Left hindlimb (tissue), 1 donor: ENCODE measurements around the gene TBC1D3D.
"Not testable (repeated sequence)": the region's sequence is repeated elsewhere in the genome, so short reads cannot be mapped to it uniquely, and the experiment has no call there.

Source experiments
- DNase-seq: peaks from one replicate; pipeline ENCODE4 v3.0.0-alpha.2; 2018

Gene TBC1D3D

GRCh38 chr17:38003676-38004075, at the start of gene TBC1D3D:
TBC1D3D (plus strand) TSS chr17:38003976; CDS start chr17:38005561, 1,585 bp downstream.
- DNase-seq: not testable (repeated sequence)

GRCh38 chr17:37988960-37989359, 14.8 kb upstream of the TBC1D3D start, which contains the start of gene TBC1D3L:
TBC1D3L (minus strand) TSS chr17:37989060; CDS start chr17:37987520, 1,540 bp downstream.
- DNase-seq: not testable (repeated sequence)
